PC-3 (cell line): ENCODE data around the gene NPPB. TPM values are rescaled to one million over a fixed set of nuclear protein-coding genes. Genes with fewer than 3 reads are reported as not detected.

Source experiments
- ATAC-seq: fragments of 200-7000 bp; cut with Tn5 transposase; 2 replicates; pipeline ENCODE4 v1.9.1; 2020; ENCODE audit warnings: mild to moderate bottlenecking, moderate library complexity
- BruUV-seq: library from RNA; stranded (reverse); fragments of 400-500 nt; replicated peaks from 2 replicates; lab custom pipeline; 2021; lab: Mats Ljungman, UMichigan
- CTCF ChIA-PET: fragments of 300-600 bp; sonication (Branson Sonifier 250); formaldehyde crosslinking; loops from one replicate; lab custom pipeline; 2022; ENCODE audit warnings: antibody characterized with exemption; lab: Charles Lee
- POLR2A ChIA-PET: fragments of 300-600 bp; sonication (Branson Sonifier 250); formaldehyde crosslinking; loops from one replicate; lab custom pipeline; 2022; ENCODE audit warnings: antibody characterized with exemption; ENCODE audit not compliant: unreplicated experiment; lab: Charles Lee
- DNase-seq: peaks from one replicate; pipeline ENCODE4 v3.0.0-alpha.2; 2015
- H2AFZ ChIP-seq: fragments of 300-600 bp; sonication (generic); 2 replicates; pipeline ENCODE4 v1.6.0; 2016; ENCODE audit warnings: antibody characterized with exemption, low read length
- H3F3A ChIP-seq: fragments of 300-600 bp; sonication (generic); one replicate; pipeline ENCODE4 v1.6.0; 2017; ENCODE audit warnings: antibody characterized with exemption, low read length, control low read depth, mild to moderate bottlenecking; ENCODE audit not compliant: unreplicated experiment
- H3K27ac ChIP-seq: fragments of 300-600 bp; sonication (generic); 2 replicates; pipeline ENCODE4 v1.5.1; 2016; ENCODE audit warnings: mild to moderate bottlenecking, low read length
- H3K27me3 ChIP-seq: fragments of 300-600 bp; sonication (generic); 2 replicates; pipeline ENCODE4 v1.6.1; 2016; ENCODE audit warnings: low read length, mixed read lengths
- H3K36me3 ChIP-seq: fragments of 300-600 bp; sonication (generic); 2 replicates; pipeline ENCODE4 v1.6.1; 2016; ENCODE audit warnings: low read depth, mixed run types, low read length, mixed read lengths
- H3K4me1 ChIP-seq: fragments of 300-600 bp; sonication (generic); 2 replicates; pipeline ENCODE4 v1.5.1; 2016; ENCODE audit warnings: low read length; ENCODE audit not compliant: insufficient read depth
- H3K4me2 ChIP-seq: fragments of 300-600 bp; sonication (generic); 2 replicates; pipeline ENCODE4 v1.6.0; 2016; ENCODE audit warnings: low read length
- H3K4me3 ChIP-seq: fragments of 300-600 bp; sonication (generic); 2 replicates; pipeline ENCODE4 v1.5.1; 2016; ENCODE audit warnings: mild to moderate bottlenecking, low read length, mixed read lengths
- H3K79me2 ChIP-seq: fragments of 300-600 bp; sonication (generic); 2 replicates; pipeline ENCODE4 v1.6.1; 2017; ENCODE audit warnings: low read length, mixed read lengths
- H3K9ac ChIP-seq: fragments of 300-600 bp; sonication (generic); 2 replicates; pipeline ENCODE4 v1.6.0; 2016; ENCODE audit warnings: mild to moderate bottlenecking, low read length
- H3K9me2 ChIP-seq: fragments of 300-600 bp; sonication (generic); replicated peaks from 2 replicates; pipeline ENCODE4 v1.6.1; 2016; ENCODE audit warnings: mixed run types, low read length, mixed read lengths
- H3K9me3 ChIP-seq: fragments of 300-600 bp; sonication (generic); 2 replicates; pipeline ENCODE4 v1.6.1; 2016; ENCODE audit warnings: low read length, mixed read lengths
- H4K20me1 ChIP-seq: fragments of 300-600 bp; sonication (generic); 2 replicates; pipeline ENCODE4 v1.6.1; 2016; ENCODE audit warnings: low read length, mixed read lengths
- CTCF ChIP-seq: fragments of 300-600 bp; sonication (generic); conservative IDR thresholded peaks from 2 replicates; pipeline ENCODE4 v1.5.1; 2017; ENCODE audit warnings: antibody characterized with exemption, low read depth, mild to moderate bottlenecking, low read length
- EZH2 ChIP-seq: fragments of 300-600 bp; sonication (generic); IDR thresholded peaks from one replicate; pipeline ENCODE4 v1.6.1; 2017; ENCODE audit warnings: antibody characterized with exemption, mild to moderate bottlenecking, low read length; ENCODE audit not compliant: unreplicated experiment
- EZH2phosphoT487 ChIP-seq: fragments of 300-600 bp; sonication (generic); IDR thresholded peaks from 2 replicates; pipeline ENCODE4 v1.6.1; 2018; ENCODE audit warnings: mild to moderate bottlenecking, antibody characterized with exemption, low read length, borderline replicate concordance
- intact Hi-C: fragments of 100-400 bp; cut with micrococcal nuclease; formaldehyde crosslinking; loops from 2 replicates; pipeline ENCODE4 v1.9.0; 2023
- total RNA-seq: library from RNA; depleted of rRNA; stranded (reverse); fragments of >200 nt; gene quantifications from 2 replicates; pipeline ENCODE4 v1.2.3, GENCODE V29; 2014

The NPPB gene
- total RNA-seq, 1 experiment from 2014 or later = not detected

GRCh38 chr1:11828511-11828910 is 30.2 kb downstream of the NPPB start:
- Histone ChIP-seq H3K36me3 (peaks cover 19% of the 10 kb centered on the region), H4K20me1 (no peaks in the 10 kb centered on the region), H3K9ac (no peak overlapping the region), H3K9me3 (no peaks in the 10 kb centered on the region), H3F3A (no peaks in the 10 kb centered on the region), H3K4me1 (no peaks in the 10 kb centered on the region), H3K4me3 (no peak overlapping the region), H3K4me2 (no peak overlapping the region), H3K79me2 (no peaks in the 10 kb centered on the region), H2AFZ (no peak overlapping the region), H3K27ac (no peak overlapping the region), H3K9me2 (no peaks in the 10 kb centered on the region), H3K27me3 (no peaks in the 10 kb centered on the region)
- ChIA-PET CTCF (no interaction called here), POLR2A (no interaction called here)
- no TSS peak for BruUV-seq
- ATAC-seq (no peak), DNase-seq (no peak)
- TF ChIP-seq EZH2phosphoT487 = no peak
- TF ChIP-seq CTCF = no peak
- no peak for TF ChIP-seq EZH2
- intact Hi-C loops = no loop called here

- Histone ChIP-seq H3K9ac (no peak overlapping the region), H3K27ac (no peak overlapping the region), H2AFZ (no peak overlapping the region), H4K20me1 (no peaks in the 10 kb centered on the region), H3K4me1 (peaks cover 3% of the 10 kb centered on the region), H3F3A (no peaks in the 10 kb centered on the region), H3K79me2 (no peaks in the 10 kb centered on the region), H3K27me3 (no peaks in the 10 kb centered on the region), H3K9me3 (no peaks in the 10 kb centered on the region), H3K9me2 (no peaks in the 10 kb centered on the region), H3K36me3 (peaks cover 23% of the 10 kb centered on the region), H3K4me3 (no peak overlapping the region), H3K4me2 (no peak overlapping the region)
- CTCF ChIA-PET = no interaction called here
- intact Hi-C loops = no loop called here
- no TSS peak for BruUV-seq
- no peak for DNase-seq
- TF ChIP-seq EZH2 (no peak), CTCF (no peak), EZH2phosphoT487 (no peak)
- no peak for ATAC-seq
- POLR2A ChIA-PET = no interaction called here
Observed at GRCh38 chr1:11826946-11827345, 31.8 kb downstream of the NPPB start.

- H3K4me1 ChIP-seq = peaks cover 15% of the 10 kb centered on the region
- ChIA-PET POLR2A (interaction anchor here (0.6 kb wide), 1 partner anchor 19 kb away, joined by 5 read pairs; the partner anchor contains the start of gene CLCN6), CTCF (no interaction called here)
- H4K20me1 ChIP-seq = no peaks in the 10 kb centered on the region
- H3K27me3 ChIP-seq = no peaks in the 10 kb centered on the region
- peaks cover 22% of the 10 kb centered on the region for H3K36me3 ChIP-seq
- no peaks in the 10 kb centered on the region for H3K9me3 ChIP-seq
- H3K4me2 ChIP-seq = no peak overlapping the region
- BruUV-seq = no TSS peak
- H3K79me2 ChIP-seq = no peaks in the 10 kb centered on the region
- intact Hi-C loops = no loop called here
- H3K9ac ChIP-seq = no peak overlapping the region
- H3K9me2 ChIP-seq = no peaks in the 10 kb centered on the region
- DNase-seq = no peak
- TF ChIP-seq CTCF = no peak
- no peak for TF ChIP-seq EZH2
- TF ChIP-seq EZH2phosphoT487 = no peak
- no peak overlapping the region for H3K27ac ChIP-seq
- ATAC-seq = no peak
- H3F3A ChIP-seq = no peaks in the 10 kb centered on the region
- no peak overlapping the region for H3K4me3 ChIP-seq
- no peak overlapping the region for H2AFZ ChIP-seq
Observed at GRCh38 chr1:11825131-11825530, 33.6 kb downstream of the NPPB start.
